Stimulated activated CD8-positive, alpha-beta memory T cell treated with anti-CD3 and anti-CD28 coated beads, Interleukin-4, amount 100 ng/mL, for 4 hours (primary cell): Measurements from ENCODE around the gene DNM1.
A peak's percentile ranks its signal among the peaks of the same experiment; 100 is the strongest.

ENCODE experiments used
- DNase-seq, 2 donors: peaks; one replicate each; pipeline ENCODE4 v3.0.0-alpha.2; 2020; ENCODE audit warnings: low read depth in 2 of 2, low spot score in 1 of 2

The DNM1 gene

GRCh38 chr9:128249908-128250838 lies 47.0 kb downstream of the DNM1 start:
- DNase-seq = peak; percentile 93 to 100

DNA sequence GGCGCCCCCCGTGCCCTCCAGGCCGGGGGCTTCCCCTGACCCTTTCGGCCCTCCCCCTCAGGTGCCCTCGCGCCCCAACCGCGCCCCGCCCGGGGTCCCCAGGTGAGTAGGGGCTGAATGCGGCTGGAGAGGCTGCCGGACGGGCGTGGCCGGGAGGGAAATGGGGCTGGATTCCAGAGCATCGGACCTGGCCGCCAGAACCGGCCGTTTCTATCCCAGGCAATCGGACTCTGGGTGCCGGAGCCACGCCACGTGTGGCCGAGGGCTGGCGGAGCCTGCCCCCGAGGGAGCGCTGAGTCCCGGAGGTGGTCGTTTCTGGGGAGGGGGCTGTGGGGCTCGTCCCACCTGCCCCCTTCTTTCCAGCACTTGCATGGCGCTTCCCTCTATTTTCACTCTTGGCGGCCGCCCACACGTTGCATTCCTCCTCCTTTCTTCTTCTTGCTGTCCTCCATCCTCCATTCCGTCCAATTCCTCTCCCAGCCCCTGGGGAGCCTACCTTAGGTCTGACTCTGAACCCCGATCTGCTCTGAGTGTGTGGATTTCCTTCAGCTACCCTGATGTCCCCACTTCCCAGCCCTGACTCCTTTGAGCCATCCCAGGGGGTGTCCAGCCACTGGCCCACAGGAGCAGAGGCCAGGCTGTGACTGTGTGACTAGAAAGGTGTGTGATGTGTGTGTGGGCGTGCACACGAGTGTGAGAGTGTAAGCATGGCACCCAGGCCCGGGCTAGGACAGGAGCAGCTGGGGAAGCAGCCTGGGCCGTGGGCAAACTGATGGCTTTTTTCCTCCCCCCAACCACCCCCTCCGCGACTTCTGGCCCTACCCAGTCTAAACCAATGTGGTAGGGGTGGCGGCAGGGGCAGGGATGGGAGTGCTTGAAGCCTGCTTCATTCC lies 47.9 kb downstream of the DNM1 start:
- DNase-seq = no peak

GRCh38 chr9:128251732-128252100 lies 48.5 kb downstream of the DNM1 start:
- DNase-seq = no peak

- no peak for DNase-seq
Measured at GRCh38 chr9:128252317-128253139, 49.3 kb downstream of the DNM1 start.

DNA sequence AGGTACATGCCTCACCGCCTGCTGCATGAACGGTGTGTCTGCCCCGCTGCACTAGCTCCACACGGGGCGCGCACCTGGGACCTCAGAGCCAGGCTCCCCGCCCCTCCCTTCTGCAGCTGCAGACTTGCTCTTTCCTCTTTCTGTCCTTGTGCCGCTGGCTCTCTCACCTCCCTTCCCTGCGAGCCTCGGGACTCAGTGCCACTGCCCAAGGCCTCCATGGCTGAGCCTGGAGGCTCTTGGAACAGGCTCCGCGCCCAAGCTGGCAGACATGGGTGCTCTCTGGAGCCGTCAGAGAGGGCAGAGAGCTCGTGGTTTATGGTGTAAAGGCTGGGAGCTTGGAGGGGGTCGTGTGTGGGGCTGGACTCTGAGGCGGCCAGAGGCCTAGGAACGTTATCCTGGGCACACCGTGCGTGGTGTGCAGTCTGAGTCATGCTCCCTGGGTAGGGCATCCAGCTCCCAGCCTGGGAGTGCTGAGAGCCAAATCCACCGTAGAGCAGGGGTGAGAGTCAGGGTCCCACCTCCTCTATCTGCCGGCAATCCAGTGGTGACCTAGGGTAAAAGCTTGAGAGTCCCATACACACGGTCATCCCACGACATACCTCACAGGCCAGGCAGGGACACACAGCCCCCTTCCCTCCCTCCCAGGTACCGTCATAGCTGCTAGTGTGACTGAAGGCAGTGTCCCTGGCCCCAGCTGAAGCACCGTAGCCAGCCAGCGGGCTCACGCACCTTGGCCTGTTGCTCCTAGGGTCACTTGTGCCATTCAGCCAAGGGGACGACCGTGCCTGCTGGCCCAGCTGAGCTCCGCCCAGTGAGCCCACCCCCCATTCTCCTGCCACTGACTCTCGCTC lies 50.2 kb downstream of the DNM1 start:
- DNase-seq = no peak

GRCh38 chr9:128253991-128254346 lies 50.8 kb downstream of the DNM1 start:
- DNase-seq = no peak

DNA sequence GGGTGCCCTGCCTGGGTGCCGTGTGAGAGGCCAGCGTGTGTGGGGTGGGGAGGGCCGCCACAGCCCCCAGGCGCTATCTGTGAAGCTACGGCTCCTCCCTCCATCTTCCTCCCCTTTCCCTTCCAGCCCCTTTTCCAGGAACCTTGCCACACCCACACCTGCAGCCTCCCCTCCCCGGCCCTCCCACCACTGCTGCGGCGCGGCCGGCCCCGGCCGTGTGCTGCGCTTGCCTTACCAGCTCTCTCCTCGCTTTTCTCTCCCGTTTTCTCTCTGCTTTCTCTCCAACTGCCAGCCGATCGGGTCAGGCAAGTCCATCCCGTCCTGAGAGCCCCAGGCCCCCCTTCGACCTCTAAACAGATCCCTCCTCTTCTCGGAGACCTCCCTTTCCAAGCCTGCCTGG lies 51.2 kb downstream of the DNM1 start:
- DNase-seq = no peak

GRCh38 chr9:128254855-128255759 lies 51.9 kb downstream of the DNM1 start:
- DNase-seq = peak; percentile 18 to 25

DNA sequence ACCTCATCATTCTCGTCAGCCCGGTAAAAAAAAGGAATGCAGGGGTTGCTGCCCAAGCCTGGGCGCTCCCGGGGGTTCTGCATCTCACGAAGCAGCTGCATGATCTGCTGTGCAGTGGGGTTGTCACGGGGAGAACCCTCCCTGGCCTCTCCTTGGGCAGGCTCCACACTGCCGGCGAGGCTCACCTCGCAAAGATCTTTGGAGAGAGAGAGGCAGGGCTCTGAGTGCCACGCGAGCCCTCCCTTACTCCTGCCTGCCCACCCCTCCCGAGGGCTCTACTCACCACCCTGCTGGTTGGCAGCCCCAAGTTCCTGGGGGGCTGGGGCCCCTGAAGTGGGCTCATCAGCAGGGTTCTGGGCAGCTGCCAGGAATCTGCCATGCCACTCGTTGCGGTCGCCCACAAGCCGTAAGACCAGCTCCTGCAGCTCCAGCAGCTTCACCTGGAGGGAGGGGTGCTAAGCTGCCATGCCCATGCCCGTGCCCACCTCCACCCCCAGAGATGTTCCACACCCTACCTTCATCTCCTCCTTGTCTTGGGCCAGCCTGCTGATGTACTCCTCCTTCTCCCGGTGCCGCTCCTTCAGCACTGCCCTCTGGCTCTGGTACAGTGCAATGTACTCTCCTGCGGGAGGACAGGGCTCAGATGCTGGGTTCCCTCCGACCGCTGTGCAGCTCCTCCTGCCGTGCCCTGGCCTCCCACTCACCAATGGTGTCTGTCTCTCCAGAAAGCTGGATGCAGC lies 54.1 kb downstream of the DNM1 start:
- DNase-seq = no peak

GRCh38 chr9:128257907-128258306 lies 54.7 kb downstream of the DNM1 start:
- DNase-seq = no peak

DNA sequence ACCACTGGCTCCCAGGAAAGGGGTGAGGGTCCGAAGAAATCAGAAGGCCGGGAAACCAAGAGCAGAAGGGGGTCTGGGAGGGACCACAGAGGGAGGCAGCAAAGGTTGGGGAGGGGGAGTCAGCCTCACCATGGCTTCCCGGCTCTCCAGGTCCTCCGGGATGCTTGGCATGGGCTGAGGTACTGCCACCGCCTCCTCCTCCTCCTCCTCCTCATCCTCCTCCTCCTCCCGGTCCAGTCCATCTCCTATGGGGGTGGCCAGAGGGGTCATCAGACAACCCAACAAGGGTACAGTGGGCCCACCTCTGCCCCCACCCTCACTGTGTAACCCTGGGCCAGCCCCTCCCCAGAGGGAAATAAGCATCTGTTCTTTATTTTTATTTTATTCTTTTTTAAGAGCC lies 55.1 kb downstream of the DNM1 start:
- DNase-seq = no peak

DNA sequence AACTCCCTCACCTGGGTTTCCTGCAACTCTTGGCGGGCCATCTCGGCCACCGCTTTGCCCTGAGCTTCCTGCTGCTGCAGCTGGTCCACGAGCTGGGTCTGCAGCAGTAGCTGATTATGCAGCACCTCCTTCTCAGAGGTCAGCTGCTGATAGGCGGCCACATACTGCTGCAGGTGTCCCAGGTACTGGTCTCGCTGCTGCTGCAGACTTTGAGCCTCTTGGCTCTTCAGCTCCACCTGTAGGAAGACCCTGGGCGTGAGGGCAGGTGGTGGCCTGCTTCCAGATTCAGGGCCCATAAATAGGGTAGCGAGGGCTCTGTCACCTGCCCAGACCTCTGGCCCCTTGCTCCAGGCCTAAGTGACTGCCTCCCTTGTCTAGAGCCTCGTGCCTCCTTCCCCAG lies 56.0 kb downstream of the DNM1 start:
- DNase-seq = no peak

GRCh38 chr9:128260340-128260739 lies 57.2 kb downstream of the DNM1 start:
- no peak for DNase-seq

- no peak for DNase-seq
Measured at GRCh38 chr9:128262687-128263086, 59.5 kb downstream of the DNM1 start.

DNA sequence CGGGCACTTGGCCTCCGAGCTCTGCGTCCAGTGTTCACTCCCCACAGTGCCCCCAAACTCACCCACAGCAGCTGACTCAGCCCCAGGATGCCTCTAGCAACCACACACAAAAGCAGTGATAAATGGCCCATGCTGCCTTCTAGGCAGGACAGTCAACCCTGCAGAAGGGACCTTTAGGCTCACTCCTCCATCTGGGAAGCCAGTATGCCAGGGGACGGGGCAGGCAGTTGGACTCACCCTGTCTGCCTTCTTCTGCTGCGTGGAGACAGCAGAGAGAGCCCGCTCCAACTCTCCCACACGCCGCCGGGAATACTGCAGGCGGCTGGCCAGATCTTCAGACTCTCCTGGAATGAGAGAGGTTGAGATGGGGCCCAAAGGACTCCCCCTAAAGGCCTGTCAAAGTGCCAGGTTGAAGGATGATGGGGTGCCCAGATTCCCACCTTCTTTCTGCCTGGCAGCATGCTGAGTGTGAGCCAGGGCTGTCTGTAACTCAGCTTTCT lies 62.2 kb downstream of the DNM1 start:
- DNase-seq = no peak

- no peak for DNase-seq
Measured at GRCh38 chr9:128266868-128267590, 63.9 kb downstream of the DNM1 start.

- DNase-seq = no peak
Measured at GRCh38 chr9:128271112-128271511, 67.9 kb downstream of the DNM1 start.

- no peak for DNase-seq
Measured at GRCh38 chr9:128271512-128271911, 68.3 kb downstream of the DNM1 start.
